ENCODE results near the gene S1PR3.
"Not testable (repeated sequence)": the region's sequence is repeated elsewhere in the genome, so short reads cannot be mapped to it uniquely, and the experiment has no call there.

S1PR3 gene

DNA sequence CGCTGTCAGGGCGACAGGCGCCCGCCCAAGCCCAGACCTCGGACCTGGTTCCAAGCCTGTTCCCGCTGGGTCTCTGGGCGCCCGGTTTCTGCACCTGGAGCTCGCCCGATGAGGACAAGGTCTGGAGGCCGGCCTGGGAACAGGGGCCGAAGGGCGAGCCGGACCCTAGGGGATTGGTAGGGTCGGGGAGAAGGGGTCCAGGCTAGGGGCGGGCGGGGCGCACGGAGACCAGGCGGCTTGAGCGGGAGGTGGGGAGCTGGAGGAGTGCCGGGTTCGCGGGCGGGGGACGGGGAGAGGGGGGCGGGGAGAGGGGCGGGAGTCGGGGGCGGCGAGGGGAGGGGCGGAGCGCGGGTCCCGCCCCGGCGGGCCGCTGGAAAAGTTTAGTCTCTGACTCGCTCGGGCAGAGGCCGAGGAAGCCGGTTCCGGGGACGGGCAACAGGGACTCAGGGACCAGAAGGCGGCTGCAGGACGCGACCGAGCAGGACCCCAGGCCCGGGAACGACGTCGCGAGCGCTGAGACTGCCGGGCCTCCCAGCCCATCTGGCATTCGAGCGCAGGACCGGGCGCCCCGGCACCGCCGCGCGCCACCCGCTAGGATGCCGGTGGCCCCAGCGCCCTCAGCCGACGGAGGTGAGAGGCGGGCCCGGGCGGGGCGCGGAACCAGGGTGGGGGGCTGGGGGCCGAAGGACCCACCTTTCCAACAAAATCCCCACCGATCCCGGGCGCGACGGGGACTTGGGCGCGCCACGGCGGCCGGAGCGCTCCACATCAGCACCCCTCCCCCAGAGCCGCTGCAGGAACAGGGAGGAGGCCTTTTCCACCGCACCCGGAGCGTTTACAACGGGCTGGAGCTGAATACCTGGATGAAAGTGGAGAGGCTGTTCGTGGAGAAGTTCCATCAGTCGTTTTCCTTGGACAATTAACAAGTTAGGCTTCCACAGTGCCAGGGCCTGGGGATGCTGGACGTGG lies at the start of gene S1PR3:
Gene S1PR3, plus strand, starts transcription at position 403 of the 969 bp plus-strand sequence. CDS start 9,733 bp downstream, outside the sequence.
- peak in 1 of 2 donors; percentile 7 for ATAC-seq

DNA sequence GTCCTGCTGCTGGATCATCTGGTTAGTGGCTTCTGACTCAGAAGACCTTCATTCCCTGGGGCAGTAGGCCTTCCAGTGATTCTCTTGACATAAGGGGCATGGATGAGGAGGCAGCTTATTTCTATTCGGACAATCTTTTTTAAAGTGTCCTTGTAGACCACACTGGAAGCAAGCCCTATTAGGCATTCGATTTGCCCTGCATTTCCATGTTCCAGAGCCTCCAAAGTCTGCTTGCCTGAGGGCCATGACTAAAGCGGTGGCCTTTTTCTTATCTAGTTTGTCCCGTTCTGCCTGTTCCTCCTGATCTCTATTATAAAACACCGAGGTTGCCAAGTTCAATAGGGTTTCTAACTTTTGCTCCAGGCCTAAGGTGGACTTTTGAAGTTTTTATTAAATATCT lies 49.7 kb upstream of the S1PR3 start:
- not testable (repeated sequence) for ATAC-seq

DNA sequence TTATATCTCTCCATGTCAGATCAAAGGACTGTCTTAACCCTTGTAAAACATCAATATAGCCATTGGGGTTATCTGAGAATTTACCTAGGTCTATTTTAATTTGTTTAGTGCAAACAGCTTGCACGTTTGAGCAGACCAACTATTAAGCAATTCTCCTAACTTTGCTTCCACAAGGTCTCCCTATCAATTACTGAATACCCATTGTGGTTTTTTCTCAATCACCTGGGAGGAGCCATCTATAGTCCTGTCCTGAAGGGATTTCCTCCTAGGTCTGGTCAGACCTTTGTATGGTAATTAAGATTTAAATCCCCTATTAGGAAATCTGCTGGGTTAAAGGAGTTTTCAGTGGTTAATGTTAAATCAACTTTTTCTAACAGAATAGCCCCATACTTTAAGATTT lies 48.9 kb upstream of the S1PR3 start:
- no peak for ATAC-seq

DNA sequence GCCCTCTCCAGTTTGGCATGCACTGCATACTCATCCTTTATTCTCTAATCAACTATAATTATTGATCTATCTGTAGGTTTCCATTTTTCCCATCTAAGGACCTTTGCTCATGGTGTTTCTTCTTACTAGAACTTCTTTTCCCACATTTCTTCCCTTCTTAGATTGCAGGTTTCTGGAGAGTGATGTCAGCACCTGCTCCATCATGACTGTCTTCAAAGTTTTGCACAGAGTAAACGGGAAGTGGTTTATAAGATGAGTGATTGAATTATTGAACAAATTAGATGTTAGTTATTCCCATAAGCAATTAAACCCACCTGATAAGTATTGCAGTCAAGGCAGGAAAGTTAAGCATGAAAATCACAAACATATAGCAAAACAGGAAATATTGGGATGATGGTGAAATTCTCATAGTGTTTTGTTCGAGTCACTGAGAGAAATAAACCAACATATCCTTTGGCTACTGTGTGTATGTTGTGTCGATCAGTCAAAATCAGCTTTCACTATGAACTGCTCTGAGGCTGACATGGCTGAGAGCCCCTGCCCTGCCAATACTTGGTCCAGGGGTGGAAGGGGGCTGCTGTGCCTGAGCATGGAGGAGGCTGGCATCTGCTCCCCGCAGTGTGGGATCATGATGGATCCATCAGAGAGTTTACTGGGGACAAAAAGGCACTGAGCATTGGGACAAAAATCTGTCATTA lies 45.5 kb upstream of the S1PR3 start:
- no peak for ATAC-seq

DNA sequence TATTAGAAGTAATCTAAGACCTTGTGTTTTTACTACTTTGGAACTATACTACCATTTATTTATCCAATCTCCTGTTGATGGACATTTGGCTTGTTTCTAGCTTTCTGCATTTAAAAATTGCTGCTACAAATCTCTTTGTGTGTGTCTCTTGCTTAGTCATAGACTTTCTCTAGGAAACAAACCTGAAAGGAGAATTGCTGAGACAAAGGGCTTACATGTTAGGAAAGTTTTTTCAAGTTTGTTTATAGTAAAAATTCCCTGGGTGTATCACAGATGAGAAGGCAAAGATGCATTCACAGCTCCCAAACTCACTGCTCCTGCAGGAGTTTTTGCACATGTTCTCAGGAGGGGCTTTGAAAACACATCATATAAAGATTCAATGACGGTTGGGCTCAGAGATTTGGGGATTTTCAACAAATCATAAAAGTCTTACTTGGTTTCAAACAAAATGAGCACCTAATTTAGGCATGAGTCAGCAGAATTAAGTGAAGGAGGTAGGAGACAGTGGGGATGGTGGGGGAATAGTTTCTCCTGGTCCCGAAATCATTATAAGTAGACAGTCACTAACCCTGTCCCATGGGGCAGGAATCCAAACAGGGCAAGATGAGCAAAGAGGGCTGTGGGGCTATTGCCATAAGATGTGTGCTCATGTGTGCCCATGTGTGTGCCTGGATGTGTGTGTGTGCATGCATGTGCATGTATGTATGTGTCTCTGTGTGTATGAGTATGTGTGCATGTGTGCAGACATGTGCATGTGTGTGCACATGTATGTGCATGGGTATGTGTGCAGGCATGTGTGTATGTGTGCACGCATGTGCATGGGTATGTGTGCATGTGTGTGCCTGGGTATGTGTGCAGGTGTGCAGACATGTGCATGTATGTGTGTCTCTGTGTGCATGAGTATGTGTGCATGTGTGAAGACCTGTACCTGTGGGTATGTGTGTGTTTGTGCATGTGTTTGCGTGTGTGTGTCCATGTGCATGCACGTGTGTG lies 43.4 kb upstream of the S1PR3 start:
- no peak for ATAC-seq

DNA sequence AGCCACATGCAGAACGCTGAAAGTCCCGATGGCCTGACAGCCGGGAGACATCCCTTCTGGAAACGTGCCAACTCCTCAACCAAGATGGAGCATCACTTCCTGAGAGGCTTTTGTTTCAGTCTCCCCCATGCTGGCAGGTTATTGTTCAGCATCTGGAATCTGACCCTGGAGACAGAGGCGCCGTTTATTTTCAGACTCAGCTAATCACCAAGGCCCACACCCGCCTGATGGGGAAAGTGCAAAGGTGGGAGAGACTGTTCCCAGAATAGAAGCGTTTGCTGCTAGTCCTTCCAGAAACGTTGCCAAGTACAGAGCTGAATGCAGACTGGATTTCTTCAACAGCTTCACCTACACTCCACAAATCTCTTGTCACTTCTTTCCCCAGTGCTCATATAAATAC lies 41.8 kb upstream of the S1PR3 start:
- ATAC-seq, result no peak

DNA sequence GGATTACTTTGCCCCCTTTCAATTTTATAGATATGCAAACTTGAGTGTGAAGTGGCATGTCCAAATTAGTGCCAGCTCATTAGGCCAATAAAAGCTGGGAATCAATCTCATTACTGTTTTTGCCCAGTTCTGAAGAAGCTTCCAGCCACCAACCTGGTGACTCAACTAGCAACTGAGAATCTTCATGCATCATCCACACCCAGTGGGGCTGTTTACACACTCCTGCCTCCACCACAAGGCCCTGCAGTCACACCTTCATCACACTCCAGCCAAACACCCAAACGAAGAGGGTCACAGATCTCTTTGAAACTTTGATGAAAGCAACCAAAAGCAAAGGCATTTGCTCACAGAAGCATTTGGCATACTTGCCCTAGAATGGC lies 41.3 kb upstream of the S1PR3 start:
- peak in 1 of 2 donors; percentile 30 for ATAC-seq

DNA sequence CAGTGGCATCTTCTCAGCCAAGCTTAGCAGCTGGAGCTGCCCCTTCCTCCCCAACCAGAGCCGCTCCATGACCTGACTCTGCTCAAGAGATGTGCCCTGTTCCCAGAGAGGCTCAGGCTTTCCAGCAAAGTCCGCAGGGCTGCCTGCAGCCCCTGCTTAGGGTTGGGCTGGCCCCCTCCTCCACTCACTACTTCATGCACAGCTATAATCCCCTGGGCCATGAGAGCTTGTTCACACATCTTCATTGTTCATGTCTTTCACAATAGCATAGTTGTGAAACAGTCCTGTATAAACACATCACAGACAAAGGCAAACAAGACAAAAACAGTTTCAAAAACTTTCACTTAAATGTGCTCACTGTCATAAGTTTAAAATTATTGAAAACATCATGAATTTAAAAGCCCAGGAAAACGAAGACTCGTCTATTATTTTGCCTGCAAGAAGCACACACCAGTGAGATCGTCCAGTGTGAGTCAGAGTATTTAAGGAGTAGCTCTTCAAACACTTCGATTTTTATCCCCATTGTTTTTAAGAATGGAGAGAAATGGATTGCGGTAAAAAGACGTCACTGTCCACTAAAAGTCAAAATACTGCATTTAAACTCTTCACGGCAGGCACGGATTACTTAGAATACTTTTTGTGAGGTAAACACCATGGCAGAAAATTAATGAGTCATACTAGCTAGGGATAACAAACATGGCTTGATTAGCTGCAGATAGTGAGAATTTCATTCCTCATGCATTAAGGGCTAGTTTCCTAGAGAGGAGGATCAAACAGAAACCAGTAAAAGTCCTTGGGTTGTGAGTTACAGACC lies 40.7 kb upstream of the S1PR3 start:
- no peak for ATAC-seq

DNA sequence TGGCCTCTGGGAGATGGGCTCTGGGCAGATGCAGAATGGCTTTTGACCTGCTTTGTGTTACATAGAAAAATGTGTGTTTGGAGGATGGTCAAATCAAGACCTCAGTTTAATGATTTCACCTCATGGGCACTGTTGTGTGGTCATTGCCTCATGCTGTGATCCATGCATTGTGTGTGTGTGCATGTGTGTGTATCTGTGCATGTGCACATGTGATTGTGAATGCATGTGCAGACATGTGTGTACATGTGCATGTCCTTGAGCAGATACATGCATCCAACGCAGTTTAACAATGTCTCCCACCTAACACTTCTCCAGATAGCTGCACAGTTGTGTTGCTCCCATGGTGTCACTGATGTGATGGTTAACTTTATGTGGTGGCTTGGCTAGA lies 40.1 kb upstream of the S1PR3 start:
- no peak for ATAC-seq

DNA sequence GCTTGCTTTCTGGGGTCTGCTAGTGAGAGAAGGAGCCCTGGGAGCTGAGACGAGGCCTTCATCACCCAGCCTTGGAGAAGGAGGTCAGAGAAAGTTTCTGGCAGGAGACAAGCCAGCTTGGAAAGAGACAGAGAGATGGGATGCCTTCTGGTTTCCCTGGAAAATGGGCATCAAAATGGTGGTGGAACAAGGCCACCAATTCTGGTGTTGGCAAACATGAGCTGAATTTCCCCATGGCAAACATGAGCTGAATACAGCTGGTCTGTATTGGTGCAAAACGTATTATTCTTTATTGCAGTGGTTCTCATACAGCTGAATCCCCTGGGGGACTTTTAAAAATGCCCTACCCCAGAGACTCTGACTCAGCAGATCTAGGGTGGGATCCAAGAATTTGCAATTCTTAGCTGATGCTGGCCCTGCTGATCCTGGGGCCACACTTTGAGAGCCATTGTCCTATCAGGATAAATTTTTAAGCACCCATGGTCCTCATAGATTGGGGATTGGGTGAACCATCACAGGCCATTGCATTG lies 39.1 kb upstream of the S1PR3 start:
- no peak for ATAC-seq

DNA sequence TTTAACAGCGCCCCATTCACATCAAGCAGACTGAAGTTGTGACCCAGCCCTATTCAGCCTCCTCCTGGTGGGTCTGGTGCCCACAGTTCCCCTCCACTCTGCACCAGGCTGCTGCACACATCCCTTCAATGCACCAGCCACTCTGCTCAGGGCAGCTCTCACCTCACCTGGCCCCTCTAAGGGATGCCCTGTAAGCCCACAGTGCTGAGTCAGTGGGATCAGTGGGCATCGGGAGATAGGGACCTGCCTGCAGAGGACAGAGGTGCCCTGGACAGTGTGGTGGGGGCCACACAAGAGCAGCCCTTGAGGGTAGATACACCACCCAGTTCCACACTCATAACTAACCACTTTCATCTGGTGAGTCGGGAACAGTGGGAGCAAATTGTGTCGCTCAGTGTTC lies 38.3 kb upstream of the S1PR3 start:
- ATAC-seq, result no peak

DNA sequence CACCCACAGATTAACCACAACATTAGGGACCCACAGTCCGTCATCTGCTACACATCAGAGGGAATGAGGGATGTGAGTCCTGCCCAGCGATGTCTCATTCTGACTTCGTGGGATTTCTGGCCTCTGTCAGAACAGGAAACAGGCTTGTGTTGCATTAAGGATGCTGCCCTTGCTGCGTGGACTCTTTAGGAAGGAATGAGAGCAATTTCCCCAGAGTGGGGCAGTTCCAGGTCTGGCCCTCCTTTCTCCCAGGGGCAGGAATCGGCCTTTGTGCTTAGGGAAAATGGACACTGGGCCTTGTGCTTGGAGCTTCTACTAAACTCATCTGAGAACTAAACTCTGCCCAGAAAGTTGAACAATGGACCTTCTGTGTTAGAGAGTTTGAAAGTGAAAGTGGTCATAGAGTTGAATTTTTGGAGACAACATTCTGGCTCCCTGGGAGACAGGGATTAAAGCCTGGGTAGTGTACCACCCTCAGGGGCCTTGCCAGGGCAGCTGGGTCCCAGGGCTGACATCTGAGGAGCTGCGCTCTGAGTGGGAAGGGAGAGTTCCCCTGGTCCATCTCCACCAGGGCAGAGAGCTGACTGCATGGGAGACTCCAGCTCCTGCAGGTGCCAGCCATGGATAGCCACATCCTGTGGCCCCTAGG lies 37.8 kb upstream of the S1PR3 start:
- ATAC-seq, result no peak

DNA sequence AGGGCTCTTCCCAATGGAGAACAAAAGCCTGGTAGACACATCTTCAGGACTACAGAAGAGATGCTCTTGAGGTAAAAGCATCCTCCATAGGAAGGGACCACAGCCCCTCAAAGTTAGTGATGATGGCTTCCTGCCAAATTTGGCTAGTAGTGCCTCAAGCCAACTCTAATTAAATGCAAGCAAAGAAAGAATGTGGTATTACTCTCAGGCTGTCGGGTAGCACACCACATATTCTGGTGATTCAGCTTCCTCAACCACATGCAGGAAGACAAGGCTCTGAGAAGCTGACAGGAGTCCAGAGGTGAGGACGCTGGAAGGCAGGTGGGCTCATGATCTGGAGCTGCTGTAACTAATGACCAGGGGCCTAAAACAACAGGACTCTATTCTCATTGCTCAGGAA lies 37.2 kb upstream of the S1PR3 start:
- no peak for ATAC-seq

DNA sequence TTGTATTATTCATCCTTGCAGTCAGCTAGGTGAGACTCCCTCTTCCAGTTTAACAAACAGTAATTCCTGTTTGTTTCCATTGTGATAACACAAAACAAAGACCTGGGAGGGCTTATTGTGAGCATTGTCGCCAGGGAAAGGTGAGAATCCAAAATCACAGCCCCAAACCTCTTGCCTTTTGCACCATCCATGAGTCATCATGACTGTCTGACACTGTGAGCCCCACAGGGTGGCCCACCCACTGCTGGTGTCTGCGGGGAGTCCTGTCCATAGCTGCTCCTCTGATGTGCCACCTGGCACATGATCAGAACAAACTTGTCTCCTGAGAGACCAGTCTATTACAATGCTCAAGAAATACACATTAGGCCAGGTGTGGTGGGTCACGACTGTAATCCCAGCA lies 33.7 kb upstream of the S1PR3 start:
- no peak for ATAC-seq

DNA sequence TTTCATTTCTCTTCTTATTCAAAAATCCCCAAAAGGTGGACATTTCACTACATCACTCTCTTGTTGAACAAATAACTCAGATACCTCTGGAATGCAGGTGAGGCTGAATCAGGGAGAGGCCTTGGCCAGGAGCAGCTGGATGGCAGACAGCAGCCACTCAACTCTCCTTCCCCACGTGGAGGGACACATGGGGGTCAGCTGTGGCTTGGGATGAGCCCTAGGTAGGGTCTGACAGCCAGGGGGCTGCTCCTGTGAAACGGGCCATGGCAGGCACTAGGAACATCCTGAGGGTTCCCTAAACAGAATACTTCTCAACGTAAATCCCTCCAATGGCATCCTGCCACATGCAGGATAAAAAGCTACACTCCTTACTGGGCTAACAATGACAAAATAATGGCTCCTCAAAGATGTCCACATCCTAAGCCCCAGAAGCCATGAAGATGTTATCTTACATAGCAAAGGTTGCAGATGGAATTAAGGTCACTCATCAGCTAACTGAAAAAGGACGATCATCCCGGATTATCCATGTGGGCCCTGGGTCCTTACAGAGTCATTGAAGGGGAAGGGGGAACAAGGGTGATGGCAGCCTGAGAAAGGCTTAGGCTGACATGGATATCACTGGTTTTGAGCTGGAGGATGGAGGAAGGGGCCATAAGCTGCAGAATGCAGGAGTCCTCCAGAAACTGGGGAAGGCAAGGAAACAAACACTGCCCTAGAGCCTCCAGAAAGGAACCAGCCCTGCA lies 31.4 kb upstream of the S1PR3 start:
- ATAC-seq, result no peak

DNA sequence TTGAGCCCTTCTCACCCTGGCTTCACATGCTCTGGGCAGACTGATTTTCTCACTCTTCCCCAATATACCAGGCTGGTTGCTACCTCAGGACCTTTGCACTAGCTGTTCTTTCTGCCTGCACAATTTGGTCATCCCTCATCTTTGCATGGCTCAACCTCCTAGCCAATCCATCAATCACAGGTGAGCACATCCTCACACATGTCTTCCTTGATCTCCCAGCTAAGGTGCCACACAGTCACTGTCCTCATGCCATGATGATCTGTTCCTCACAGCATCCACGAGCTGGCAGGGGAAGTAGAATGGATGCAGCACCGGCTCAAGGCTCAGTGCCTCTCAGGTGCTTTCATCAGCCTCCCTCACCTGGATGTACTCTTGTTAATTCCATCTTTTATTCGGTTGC lies 30.6 kb upstream of the S1PR3 start:
- ATAC-seq, result no peak

DNA sequence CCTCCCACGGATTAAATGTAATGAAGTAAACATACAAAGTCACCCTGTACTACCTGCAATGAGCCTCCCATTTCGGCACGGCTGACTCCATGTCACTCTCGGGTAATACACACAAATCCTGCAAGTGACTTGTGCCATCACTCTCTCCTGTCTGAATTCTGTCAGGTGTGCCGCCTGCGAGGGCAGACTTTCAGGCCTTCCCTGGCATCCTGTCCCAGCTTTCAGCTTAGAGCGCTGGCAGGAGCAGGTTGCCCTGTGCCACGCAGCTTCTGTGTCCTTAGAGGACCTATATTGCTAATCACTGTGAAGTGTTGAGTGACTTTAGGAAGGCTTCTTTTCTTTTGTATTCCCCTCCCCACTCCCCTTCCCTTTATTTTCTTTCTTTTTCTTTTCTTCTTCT lies 25.8 kb upstream of the S1PR3 start:
- no peak for ATAC-seq

DNA sequence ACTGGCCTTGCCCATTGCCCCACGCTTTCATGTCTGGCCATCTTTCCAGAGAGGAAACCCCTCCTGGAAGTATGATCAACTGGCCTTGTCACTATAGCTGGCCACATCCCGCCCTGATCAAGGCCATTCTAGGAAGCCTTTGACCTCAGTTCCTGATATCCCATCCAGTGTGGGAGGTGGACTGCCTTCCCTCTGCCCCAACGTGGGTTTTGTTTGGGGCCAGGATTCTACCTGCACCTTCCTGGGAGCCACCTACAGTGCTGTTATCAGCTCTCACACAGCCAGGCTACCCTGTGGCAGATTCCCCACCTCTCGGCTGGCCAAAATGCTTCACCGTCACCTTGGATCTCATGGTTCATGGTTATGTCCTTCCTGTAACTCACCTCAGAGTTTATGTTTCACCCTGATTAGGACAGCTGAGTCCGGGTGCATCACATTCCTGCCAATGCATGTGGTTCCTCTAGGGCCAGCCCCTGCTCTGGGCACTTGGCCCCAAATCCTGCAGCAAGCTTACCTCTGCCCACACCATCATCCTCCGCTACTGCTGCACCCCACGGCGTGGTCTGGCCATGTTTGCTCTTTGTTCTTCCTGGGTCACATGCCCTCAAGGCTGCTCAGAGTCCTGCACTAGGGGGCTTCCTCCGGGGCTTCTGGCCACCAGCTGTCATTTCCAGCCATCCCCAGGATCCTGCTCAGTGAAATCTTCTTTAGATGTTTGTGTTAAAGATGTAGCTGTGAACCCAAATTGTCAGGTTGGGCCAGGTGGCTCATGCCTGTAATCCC lies 24.2 kb upstream of the S1PR3 start:
- no peak for ATAC-seq

DNA sequence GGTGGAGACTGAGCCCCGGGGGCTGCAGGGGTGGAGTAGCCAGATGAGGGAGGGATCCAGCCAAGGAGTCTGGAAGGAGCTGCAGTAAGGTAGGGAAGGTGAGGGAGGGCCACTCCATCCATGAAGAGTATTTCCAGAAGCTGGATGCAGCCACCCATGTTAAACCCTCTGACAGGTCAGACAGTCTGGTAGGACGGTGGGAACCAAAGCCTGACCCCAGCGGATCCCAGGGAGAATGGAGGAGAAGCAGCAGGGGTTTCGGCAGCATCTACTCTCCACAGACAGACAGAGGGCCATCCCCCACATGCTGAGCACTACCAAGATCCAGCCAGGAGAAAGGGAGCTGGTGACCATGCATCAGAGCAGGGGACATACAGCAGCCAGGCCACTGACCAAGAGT lies 22.5 kb upstream of the S1PR3 start:
- ATAC-seq, result no peak

Data from activated CD4-positive, CD25-positive, alpha-beta regulatory T cell treated with anti-CD3 and anti-CD28 coated beads, Interleukin-2, amount 50 U/mL, for 24 hours (primary cell).